ENCODE results near the gene RASGRF1. TPM values are rescaled to one million over a fixed set of nuclear protein-coding genes. Genes with fewer than 3 reads are reported as not detected.
"Not testable (repeated sequence)": the region's sequence is repeated elsewhere in the genome, so short reads cannot be mapped to it uniquely, and the experiment has no call there.

The RASGRF1 gene
- total RNA-seq, 1 experiment from 2014 or later: 4.2 TPM

DNA sequence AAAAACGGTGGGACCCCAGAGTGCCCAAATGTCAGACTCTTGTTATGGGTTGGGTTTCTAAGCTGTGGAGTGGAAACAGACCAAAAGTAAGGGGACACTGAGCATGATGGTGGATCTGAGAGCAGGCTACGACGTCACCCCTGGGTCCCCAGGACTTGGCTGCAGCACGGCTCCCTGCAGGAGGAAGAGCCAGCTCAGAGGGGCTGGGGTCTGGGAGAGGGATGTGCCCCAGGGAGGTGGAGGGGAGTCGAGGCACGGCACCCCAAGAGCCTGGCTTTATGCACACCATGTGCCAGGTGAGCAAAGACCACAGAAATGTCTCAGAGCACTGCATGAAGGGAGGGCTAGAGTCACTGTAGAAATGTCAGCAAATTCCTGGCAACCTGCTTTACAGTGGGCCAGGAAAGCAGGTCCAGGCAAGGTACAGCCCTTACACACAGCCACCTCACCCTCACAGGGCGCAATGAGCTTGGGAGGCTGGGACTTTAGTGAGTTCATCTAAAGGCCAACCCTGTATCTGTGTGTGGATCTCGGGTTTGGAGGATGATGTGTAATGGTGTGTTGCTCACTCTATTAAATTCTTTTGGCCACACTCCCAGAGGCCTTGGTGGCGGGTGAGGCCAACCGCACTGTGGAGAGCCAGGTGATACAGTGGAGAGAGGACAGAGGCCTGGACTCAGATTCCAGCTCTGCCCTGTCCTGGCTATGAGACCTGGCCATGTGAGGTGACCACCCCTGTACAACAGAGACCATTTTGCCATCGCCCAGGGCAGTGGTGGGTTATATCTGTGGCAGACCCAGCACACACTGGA is 159.8 kb downstream of the RASGRF1 start:
- peak; percentile 98 for DNase-seq (ENCODE audit: low spot score)

- DNase-seq (ENCODE audit: low spot score): no peak
These were observed 160.9 kb downstream of the RASGRF1 start for GRCh38 chr15:78929536-78930264.

DNA sequence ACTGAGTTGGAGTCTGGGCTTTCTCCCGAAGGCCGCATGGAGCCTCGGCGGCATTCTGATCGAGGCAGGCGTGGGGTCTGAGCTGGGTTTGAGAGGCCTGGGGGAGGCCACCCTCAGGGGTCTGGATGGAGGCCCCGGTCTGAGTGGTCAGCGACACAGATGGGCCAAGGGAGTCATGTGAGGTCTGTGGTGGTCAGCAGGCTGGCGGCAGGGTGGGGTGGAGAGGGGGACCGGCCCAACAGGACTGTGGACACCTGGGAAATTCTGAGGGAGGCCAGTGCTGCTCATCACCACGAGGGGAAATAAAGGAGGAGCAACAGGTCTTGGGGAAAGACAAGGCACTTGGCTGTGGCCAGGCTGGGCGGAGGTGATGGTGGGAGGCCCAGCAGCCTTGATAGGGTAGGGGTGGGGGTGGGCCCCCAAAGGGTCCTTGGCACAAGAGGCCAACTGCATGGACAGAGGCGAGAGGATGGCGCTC is 161.9 kb downstream of the RASGRF1 start:
- DNase-seq (ENCODE audit: low spot score): no peak

DNA sequence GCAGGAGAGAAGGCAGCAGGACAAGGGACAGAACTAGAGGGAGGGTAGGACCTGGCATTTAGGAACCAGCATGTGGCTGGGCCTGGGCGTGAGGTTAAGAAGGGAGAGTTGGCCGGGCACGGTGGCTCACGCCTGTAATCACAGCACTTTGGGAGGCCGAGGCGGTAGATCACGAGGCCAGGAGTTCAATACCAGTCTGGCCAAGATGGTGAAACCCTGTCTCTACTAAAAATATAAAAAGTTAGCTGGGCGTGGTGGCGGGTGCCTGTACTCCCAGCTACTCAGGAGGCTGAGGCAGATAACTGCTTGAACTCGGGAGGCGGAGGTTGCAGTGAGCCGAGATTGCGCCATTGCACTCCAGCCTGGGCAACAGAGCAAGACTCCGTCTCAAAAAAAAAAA is 162.4 kb downstream of the RASGRF1 start:
- DNase-seq (ENCODE audit: low spot score): not testable (repeated sequence)

DNA sequence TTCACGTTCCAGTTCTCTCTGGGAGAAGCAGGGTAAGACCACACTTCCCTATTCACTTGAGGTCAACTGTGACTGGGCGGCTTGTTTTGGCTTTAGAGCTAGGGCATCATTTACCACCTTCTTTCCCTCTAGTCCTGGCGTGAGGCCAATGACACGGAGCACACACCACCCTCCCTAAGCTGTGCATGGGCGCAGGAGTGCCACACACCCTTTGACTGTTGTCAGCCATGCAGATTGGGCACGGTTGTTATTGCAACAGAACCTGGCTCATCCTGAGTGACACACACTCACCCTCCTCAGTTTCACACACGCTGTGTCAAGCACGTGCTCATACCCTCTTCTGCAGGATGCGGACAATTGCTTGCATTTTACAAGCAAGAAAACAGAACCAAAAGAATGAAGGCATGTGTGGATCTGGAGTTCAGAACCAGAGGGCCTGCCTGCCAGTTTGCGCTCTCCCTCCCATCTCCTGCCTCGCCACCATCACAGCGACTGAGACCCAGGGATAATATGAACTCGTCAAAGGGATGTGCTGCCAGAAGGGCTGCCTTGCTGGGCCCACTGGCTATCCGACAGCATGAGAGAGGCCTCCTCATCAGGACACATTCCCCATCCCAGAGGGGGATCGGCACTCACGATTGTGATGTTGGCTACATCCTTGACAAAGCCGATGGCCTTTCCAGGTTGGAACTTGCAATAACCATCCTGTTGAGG is 163.3 kb downstream of the RASGRF1 start:
- DNase-seq (ENCODE audit: low spot score): no peak

DNA sequence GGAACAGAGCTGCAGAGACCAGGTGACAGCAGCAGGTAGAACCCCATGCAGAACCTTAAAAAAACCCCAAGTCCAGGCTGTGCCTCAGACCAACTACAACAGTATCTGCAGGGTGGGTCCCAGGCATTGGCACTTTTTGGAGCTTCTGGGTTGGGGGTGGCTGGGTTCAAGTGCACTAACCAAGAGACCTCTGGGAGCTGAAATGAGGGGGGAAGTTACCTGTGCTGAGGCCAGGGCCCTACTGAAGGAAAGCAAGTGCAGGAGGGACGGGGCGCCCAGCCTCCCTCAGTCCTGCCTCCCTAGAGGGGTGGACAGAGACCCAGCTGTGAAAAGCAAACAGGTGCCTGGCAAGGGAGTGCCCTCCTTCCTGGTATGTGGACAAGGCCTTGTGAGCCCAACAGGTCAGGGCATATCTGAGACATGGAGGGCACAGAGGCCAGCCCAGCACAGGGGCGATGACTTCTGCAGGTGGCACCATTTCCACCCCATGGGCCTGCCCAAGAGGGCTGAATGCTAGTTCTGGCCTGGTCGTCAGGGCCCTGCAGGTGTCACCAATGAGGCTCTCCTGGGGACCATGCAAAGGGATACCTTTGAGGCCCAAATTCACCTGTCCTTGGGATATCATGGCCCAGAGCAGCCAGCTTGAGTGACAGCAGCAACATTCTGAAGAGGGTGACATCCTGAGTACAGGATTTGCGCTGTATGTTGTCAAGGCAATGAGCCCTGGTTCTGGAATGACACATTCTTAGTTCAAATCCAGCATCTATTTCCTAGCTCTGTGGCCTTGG is 164.4 kb downstream of the RASGRF1 start:
- peak; percentile 29 for DNase-seq (ENCODE audit: low spot score)

DNA sequence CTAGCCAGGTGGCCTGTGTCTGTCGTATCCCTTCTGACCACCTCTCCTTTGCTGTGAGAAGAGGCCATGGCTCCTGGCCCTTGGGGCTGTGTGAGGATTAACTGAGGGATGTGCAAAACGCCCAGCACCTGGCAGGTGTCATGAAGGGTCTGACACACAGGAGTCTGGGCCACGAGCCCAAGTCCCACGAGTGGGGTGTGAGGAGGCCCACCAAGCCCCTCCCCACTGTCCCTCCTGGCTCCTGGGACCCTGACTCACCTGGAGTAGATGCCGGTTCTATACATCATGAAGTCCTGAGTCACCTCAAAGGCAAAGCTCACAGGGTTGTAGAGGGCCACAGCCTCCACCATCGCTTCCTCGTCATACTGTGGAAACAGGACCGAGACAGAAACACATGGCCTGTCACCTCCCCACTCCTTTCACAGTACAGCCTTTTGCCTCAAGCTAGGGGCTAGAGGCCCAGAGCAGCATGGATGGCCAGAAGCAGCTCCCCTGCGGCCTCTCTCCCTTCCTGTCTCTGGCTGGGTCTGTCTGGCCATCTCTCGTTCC is 165.4 kb downstream of the RASGRF1 start:
- DNase-seq (ENCODE audit: low spot score): no peak

- no peak for DNase-seq (ENCODE audit: low spot score)
These were observed 166.9 kb downstream of the RASGRF1 start for GRCh38 chr15:78923480-78924360.

DNA sequence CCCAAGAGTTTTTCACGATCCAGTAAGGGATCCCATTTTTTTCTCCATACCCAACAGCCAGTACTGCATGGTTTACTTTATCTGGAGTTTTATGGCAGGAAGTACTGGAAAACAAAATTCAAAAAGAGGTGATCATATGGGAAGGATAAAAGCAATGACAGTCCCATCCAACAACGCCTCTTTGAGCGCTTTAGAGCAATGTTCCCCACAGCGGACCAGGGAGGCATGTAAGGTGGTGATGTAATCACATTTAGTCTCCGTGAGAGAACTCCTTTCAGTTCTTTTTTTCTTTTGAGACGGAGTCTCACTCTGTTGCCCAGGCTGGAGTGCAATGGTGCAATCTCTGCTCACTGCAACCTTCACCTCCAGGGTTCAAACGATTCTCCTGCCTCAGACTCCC is 167.6 kb downstream of the RASGRF1 start:
- DNase-seq (ENCODE audit: low spot score): no peak

DNA sequence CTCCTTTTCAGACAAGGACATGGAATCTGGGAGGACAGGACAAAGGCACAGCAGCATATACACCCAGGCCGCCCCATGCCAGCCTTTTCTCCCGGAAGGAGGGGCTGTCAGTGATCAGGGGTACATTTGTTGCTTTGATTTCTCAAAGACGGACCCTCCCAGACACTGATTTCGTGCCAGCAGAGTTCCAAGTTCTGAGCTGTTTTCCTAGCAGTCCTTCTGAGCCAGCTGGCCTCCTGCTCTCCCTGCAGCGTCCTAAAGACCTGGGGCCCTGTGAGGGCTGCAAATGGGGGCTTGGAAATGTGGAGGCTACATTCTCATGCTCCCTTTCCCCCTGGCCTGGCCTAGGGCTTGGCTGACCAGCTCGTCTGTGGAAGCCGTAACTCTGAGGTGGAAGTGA is 168.1 kb downstream of the RASGRF1 start:
- no peak for DNase-seq (ENCODE audit: low spot score)

DNA sequence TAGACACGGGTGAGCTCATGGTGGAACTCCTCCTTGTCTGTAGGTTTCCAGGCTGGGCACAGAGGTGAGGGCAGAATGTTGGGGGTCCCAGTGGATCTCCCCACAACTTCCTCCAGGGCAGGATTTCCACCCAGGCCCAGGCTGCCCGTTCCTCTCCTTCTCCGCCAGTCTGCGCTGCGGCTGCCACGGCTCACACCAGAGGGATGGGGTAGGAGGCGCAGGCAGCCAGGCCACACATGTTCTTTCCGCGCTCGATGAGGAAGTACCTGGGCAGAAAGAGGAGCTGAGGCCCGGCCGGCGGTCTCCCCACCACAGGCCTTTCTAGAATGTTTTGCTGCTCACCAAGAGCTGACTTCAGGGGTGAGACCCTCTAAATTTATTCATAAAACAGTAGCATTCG is 168.6 kb downstream of the RASGRF1 start:
- DNase-seq (ENCODE audit: low spot score): no peak

GRCh38 chr15:78921517-78921916 is 169.1 kb downstream of the RASGRF1 start:
- no peak for DNase-seq (ENCODE audit: low spot score)

DNA sequence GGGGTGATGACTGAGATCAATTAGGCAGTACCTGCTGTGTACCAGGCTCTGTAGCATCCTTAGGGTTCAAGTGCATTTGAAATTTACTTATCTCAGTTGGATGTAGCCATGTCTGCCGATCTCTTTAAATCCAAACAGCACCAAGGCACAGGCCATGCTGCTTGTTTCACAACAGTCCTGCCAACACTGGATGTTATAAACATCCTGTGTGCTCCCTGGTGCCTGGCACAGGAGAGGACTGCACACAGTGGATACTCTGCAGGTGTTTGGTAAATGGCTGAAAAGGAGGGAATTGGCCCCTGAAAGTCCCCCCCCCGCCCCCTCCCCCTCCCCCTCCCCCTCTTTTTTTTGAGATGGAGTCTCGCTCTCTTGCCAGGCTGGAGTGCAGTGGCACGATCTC is 172.7 kb downstream of the RASGRF1 start:
- no peak for DNase-seq (ENCODE audit: low spot score)

DNA sequence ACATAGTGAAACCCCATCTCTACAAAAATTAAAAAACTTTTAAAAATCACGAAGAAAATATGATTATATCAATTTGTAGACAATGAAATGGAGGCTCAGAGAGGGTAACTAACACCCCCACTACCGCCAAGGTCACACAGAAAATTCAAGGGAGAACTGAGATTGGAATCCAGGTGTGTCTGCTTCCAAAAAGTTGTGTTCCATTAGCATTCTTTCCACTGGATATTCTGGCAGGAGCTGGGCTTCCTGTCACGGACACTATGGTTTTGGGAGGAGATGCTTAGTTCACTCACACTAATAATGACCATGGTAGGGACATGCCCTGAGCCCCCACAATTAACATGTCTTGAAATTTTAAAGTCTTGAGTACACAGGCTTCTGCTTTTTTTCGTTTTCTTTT is 174.5 kb downstream of the RASGRF1 start:
- no peak for DNase-seq (ENCODE audit: low spot score)

DNA sequence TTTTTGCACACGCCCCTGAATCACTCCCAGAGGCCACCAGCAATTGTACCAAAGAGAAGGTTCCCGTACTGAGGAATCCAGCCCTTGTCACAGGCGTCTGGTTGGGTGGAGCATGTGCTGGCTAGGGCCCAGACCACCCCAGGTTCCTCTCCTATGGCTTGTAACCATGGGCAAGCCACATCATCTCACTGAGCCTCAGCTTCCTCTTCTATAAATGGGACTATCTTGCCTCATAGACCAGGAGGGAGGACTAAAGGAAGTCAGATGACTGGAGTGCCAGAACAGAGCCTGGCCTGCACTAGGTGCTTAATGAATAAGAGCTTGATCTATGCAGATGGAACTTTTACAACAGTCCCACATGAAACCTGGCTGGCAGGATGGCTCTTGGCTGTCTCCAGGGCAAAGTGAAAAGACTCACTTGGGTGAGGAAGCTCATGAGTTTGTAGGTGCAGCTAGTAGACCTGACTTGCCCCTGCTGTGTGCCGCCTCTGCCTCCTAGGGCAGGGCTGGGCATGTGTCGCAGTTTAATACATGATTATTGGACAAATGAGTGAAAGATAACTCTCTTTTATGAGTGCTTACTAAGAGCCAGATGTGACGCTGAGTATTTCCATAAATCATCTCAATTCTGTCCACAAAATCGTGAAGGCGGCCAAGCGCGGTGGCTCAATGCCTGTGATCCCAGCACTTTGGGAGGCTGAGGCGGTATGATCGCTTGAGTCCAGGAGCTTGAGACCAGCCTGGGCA is 175.1 kb downstream of the RASGRF1 start:
- DNase-seq (ENCODE audit: low spot score): no peak

DNA sequence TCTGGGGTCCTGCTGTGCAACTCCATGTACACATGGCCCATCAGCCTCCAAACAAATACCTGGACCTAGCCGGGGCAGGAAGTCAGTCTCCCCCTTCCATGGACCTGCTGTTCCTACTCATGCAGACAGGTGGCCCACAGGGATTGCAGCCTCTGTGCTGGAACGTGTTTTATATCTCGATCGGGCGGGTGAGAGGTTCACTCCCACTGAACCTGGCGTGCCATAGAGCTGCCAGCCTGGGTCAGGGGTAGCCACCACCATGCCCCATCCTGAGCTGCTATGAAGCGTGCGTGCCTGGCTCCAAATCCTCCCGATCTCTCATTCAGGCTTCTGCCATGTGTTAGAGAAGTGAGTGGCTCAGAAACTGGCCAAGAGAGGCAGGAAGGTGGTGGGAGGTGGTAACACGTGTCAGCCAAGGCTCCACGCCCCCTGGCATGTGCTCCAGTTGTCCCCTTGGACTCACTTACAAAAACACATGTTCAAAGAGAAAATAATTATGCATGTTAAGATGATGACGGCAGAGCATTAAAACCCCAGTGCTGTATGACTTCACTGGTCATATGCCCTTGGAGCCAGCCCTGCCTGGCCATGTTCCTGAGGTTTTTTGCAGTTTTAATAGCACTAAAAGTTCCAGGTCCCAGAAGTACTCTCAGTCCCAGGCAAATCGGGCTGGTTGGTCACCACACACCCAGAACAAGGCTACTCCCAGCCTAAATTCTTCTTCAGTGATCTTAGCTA is 176.4 kb downstream of the RASGRF1 start:
- DNase-seq (ENCODE audit: low spot score): peak; percentile 70

DNA sequence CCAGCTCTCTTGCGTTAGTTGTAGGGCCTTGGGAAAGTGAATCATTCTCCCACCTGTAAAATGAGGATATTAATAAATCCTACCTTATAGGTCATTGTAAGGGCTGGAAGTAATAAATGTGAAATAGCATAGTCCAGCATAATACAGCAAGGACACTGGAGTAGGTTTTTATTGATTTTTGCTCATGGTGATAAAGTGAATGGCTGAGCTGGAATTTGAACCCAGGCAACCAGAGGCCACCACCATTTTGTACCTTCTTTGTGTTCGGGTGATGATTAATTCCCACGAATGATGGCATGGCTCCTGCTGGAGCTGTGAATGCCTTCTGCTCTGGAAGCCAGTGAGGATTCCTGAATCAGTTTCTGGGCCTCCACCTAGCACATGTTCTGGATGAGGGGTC is 177.6 kb downstream of the RASGRF1 start:
- no peak for DNase-seq (ENCODE audit: low spot score)

DNA sequence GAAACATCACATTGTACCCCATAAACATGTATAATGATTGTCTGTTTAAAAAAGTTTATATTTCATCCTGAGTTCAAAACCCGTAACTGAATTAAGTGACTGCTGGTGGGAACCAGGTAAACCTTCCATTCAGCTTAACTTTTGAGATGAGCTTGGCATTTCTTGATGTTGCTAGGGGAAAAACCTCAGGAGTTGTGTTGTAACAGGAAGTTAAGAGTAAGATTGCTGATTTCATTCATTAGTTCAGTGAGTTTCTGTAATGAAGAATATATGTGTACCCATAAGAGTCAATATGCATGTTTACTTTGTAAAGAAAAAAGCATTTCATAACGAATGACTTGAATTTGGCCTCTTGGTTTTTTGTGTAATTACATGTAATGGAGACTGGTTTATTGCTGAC is 178.3 kb downstream of the RASGRF1 start:
- no peak for DNase-seq (ENCODE audit: low spot score)

GRCh38 chr15:78910271-78910670 is 180.3 kb downstream of the RASGRF1 start:
- DNase-seq (ENCODE audit: low spot score): no peak

Data from HT-29 (cell line).